HT1080 (cell line): ENCODE results near the gene SLC5A9. TPM values are rescaled to one million over a fixed set of nuclear protein-coding genes. Genes with fewer than 3 reads are reported as not detected.

Source experiments
- total RNA-seq: library from RNA; depleted of rRNA; stranded (reverse); fragments of >200 nt; shearing (Covaris generic); gene quantifications from 2 replicates; pipeline ENCODE4 v1.2.3, GENCODE V29; 2014; rRNA removed

SLC5A9 gene
- total RNA-seq, 1 experiment from 2014 or later, result not detected

Other genes starting within 250 kb of the SLC5A9 start
- not detected in 2 replicates for gene TRABD2B, start 225.3 kb upstream of the SLC5A9 start, total RNA-seq
- 0.16 TPM in 1 of 2 replicates, not detected in the other for gene SPATA6, start 249.5 kb downstream of the SLC5A9 start, total RNA-seq